ENCODE results near the gene SPTBN4. TPM values are rescaled to one million over a fixed set of nuclear protein-coding genes. Genes with fewer than 3 reads are reported as not detected.

SPTBN4 gene
- 1 to 10 TPM in 2 of 4 donors, under 1 TPM in 2; 0.18 to 6.6 (median 2.0) TPM for total RNA-seq

DNA sequence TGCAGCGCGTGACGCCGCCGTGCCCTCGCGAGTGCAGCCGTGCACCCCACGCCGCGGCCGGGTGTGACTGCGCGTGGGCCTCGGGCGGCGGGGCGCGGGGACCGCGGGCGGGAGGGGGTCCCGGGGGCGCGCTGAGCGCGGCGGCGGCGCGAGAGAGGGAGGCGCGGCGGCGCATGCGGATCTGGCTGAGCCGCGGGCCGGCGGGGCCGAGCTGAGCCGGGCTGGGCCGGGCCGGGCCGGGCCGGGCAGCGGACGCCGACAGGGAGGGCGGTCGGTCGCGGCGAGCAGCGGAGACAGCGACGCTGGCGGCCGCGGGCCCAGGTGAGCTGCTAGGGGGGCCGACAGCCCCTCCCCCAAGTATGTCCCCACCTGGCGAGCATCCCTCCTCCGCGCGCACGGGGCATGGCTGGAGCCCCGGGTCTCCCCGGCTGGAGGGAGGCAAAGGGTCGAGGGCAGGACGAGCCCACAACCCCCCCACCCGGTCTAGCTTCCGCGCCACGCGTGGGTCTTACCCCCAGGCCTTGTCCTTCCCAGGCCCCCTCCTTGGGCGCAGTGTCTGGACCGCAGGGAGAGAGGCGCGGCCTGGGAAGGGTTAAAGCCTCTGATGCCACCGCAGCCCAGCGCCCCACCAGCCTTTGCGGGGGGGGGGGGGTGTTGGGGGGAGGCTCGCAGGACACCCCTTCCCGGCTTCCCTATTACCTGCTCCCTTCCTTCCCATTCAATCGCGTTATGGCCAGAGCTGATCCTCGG lies at the start of gene SPTBN4:
Gene SPTBN4 (plus strand): TSS at position 17 of the 750 bp plus-strand sequence. CDS start 5,621 bp downstream, outside the sequence.
- TF ChIP-seq POLR2A (IDR thresholded peaks at IDR 0.05) = no peak
- TF ChIP-seq, protein P1, sequence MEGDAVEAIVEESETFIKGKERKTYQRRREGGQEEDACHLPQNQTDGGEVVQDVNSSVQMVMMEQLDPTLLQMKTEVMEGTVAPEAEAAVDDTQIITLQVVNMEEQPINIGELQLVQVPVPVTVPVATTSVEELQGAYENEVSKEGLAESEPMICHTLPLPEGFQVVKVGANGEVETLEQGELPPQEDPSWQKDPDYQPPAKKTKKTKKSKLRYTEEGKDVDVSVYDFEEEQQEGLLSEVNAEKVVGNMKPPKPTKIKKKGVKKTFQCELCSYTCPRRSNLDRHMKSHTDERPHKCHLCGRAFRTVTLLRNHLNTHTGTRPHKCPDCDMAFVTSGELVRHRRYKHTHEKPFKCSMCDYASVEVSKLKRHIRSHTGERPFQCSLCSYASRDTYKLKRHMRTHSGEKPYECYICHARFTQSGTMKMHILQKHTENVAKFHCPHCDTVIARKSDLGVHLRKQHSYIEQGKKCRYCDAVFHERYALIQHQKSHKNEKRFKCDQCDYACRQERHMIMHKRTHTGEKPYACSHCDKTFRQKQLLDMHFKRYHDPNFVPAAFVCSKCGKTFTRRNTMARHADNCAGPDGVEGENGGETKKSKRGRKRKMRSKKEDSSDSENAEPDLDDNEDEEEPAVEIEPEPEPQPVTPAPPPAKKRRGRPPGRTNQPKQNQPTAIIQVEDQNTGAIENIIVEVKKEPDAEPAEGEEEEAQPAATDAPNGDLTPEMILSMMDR (IDR thresholded peaks at IDR 0.05) = no peak
- Histone ChIP-seq H3K36me3 (no peaks in the 10 kb centered on the region), H3K4me1 (peaks cover 4 to 38% (median 14%) of the 10 kb centered on the region in 4 donors), H3K27ac (peak within 1 kb of the TSS; percentile 25 to 96 (median 88)), H3K4me3 (peak within 1 kb of the TSS; percentile 67 to 85 (median 74)), H3K27me3 (no peaks in the 10 kb centered on the region), H3K9me3 (no peaks in the 10 kb centered on the region)
- no peak for DNase-seq

DNA sequence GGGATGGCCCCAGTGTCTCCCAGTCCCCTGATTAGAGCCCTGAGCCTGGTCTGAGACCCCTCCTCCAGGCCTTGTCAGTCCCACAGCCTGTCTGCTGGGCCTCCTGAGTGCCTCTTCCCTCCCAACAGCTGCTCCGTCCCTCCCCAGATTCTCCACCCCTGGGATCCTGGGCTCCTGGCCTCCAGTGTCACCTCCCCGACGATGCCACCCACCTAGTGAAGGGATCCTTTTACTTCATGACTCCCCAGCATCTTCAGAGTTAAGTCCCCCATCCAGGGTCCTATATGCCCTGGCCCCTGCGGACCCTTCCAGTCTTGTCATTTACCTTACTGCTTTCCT lies 49.2 kb upstream of the SPTBN4 start:
- no peak overlapping the region for H3K4me3 ChIP-seq
- H3K9me3 ChIP-seq = no peaks in the 10 kb centered on the region
- H3K4me1 ChIP-seq = peaks cover 0 to 22% (median 8%) of the 10 kb centered on the region in 4 donors
- no peak for TF ChIP-seq POLR2A (IDR thresholded peaks at IDR 0.05)
- TF ChIP-seq, protein P1 (IDR thresholded peaks at IDR 0.05) = no peak
- no peaks in the 10 kb centered on the region for H3K27me3 ChIP-seq
- H3K36me3 ChIP-seq = peaks cover 0 to 5% (median 0%) of the 10 kb centered on the region in 3 donors
- peak overlapping the region; percentile 53 to 81 (median 66) for H3K27ac ChIP-seq
- DNase-seq = no peak

- Histone ChIP-seq H3K36me3 (peaks cover 0 to 9% (median 0%) of the 10 kb centered on the region in 3 donors), H3K27ac (peak overlapping the region; percentile 53 to 81 (median 66)), H3K9me3 (no peaks in the 10 kb centered on the region), H3K4me3 (no peak overlapping the region), H3K27me3 (no peaks in the 10 kb centered on the region), H3K4me1 (peaks cover 0 to 27% (median 8%) of the 10 kb centered on the region in 4 donors)
- DNase-seq = no peak
- TF ChIP-seq POLR2A (IDR thresholded peaks at IDR 0.05) = no peak
- TF ChIP-seq, protein P1 (IDR thresholded peaks at IDR 0.05) = no peak
Observed at GRCh38 chr19:40418040-40418439, 48.8 kb upstream of the SPTBN4 start.

DNA sequence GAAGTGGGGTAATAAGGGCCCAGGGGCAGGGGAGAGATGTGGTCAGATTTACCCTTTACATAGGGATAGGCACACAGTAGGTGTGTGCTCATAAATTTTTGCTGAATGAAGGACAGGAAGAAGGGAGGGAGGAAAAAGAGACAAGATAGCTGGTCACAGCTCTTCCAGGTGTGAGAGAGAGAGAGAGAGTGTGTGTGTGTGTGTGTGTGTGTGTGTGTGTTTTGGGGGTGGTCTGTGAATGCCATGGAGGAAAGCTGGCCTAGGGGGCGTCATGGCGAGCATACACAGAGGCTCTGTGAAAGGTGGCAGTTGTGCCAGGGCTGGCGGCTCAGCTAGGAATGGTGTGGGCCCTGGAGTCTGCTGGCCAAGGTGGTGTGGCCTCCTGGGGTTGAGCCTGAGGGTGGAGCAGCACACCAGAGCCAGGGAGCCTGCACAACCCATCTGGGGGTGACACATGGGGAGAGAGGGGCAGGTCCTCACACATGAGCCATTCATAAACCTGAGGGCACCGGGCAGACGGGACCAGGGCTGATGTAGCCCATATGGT lies 47.7 kb upstream of the SPTBN4 start:
- Histone ChIP-seq H3K36me3 (peaks cover 0 to 13% (median 0%) of the 10 kb centered on the region in 3 donors), H3K4me3 (no peak overlapping the region), H3K9me3 (no peaks in the 10 kb centered on the region), H3K27me3 (no peaks in the 10 kb centered on the region), H3K4me1 (peaks cover 0 to 38% (median 9%) of the 10 kb centered on the region in 4 donors), H3K27ac (no peak overlapping the region)
- TF ChIP-seq, protein P1 (IDR thresholded peaks at IDR 0.05) = no peak
- TF ChIP-seq POLR2A (IDR thresholded peaks at IDR 0.05) = no peak
- no peak for DNase-seq

DNA sequence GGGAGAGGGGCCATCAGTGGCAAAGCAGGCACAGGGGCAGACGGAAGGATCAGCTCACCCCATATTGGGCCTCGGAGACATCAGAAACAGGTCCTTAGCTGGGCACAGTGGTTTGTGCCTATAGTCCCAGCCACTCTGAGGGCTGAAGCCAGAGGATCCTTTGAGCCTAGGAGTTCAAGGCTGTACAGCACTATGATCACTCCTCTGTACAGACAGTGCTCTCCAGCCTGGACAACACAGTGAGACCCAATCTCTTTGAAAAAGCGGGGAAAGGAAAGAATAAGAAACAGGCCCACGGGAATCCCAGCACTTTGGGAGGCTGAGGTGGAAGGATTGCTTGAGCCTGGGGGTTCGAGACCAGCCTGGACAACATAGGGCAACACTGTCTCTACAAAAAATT lies 47.0 kb upstream of the SPTBN4 start:
- H3K36me3 ChIP-seq = peaks cover 0 to 13% (median 0%) of the 10 kb centered on the region in 3 donors
- H3K4me1 ChIP-seq = peaks cover 3 to 42% (median 11%) of the 10 kb centered on the region in 4 donors
- no peak overlapping the region for H3K4me3 ChIP-seq
- no peak overlapping the region for H3K27ac ChIP-seq
- H3K27me3 ChIP-seq = no peaks in the 10 kb centered on the region
- no peak for TF ChIP-seq POLR2A (IDR thresholded peaks at IDR 0.05)
- TF ChIP-seq, protein P1 (IDR thresholded peaks at IDR 0.05) = no peak
- DNase-seq = no peak
- no peaks in the 10 kb centered on the region for H3K9me3 ChIP-seq

Data from Peyer's patch (tissue), 4 donors.